ENCODE results near the gene EFHC1. TPM values are rescaled to one million over a fixed set of nuclear protein-coding genes. Genes with fewer than 3 reads are reported as not detected.

The EFHC1 gene
- total and polyA plus RNA-seq, 2 experiments from 2014 or later: 24.3 to 28.0 TPM

DNA sequence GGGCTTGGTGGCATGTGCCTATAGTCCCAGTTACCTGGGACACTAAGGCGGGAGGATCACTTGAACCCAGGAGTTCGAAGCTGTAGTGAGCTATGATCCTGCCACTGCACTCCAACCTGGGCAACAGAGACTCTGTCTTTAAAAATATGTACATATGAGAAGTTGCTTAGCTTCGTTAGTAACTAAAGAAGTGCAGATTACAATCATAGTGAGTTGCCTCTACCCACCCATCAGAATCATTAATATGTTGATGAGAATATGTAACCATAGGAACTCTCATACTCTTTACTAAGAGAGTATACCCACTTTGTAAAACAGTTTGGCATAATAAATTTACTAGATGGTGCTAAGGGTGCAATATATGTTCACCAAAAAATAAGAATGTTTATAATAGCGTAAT, 54.0 kb downstream of the EFHC1 start:
- no peak for ATAC-seq
- H3K9me2 ChIP-seq (ENCODE audit: insufficient read depth): no peaks in the 10 kb centered on the region
- Mint-ChIP-seq H3K27me3 (ENCODE audit: insufficient read depth, low read depth, poor library complexity) (no peaks in the 10 kb centered on the region), H3K9me3 (no peaks in the 10 kb centered on the region), H3K4me1 (peaks cover 5% of the 10 kb centered on the region; the same call in 1 of the 3 replicates), H3K4me3 (no peak overlapping the region), H3K36me3 (ENCODE audit: low read depth) (no peaks in the 10 kb centered on the region), H3K27ac (no peak overlapping the region)
- no peaks in the 10 kb centered on the region for H3K36me3 ChIP-seq (ENCODE audit: insufficient read depth)
- no peaks in the 10 kb centered on the region for H3K79me2 ChIP-seq (replicated peaks; ENCODE audit: insufficient read depth)
- no peak overlapping the region for H3K27ac ChIP-seq (ENCODE audit: low read depth)
- no peak overlapping the region for H3K4me2 ChIP-seq
- no peaks in the 10 kb centered on the region for H4K20me1 ChIP-seq (replicated peaks; ENCODE audit: insufficient read depth)
- H3K4me1 ChIP-seq (ENCODE audit: insufficient read depth): peaks cover 6% of the 10 kb centered on the region; the same call in 1 of the 2 replicates
- H3F3A ChIP-seq (replicated peaks; ENCODE audit: low read depth): no peaks in the 10 kb centered on the region
- no peak for DNase-seq (ENCODE audit: low spot score)
- H2AFZ ChIP-seq: no peak overlapping the region
- TF ChIP-seq ZNF331 (CRISPR knock-in tag; IDR thresholded peaks at IDR 0.05; ENCODE audit: low read depth): no peak
- TF ChIP-seq, protein P1, sequence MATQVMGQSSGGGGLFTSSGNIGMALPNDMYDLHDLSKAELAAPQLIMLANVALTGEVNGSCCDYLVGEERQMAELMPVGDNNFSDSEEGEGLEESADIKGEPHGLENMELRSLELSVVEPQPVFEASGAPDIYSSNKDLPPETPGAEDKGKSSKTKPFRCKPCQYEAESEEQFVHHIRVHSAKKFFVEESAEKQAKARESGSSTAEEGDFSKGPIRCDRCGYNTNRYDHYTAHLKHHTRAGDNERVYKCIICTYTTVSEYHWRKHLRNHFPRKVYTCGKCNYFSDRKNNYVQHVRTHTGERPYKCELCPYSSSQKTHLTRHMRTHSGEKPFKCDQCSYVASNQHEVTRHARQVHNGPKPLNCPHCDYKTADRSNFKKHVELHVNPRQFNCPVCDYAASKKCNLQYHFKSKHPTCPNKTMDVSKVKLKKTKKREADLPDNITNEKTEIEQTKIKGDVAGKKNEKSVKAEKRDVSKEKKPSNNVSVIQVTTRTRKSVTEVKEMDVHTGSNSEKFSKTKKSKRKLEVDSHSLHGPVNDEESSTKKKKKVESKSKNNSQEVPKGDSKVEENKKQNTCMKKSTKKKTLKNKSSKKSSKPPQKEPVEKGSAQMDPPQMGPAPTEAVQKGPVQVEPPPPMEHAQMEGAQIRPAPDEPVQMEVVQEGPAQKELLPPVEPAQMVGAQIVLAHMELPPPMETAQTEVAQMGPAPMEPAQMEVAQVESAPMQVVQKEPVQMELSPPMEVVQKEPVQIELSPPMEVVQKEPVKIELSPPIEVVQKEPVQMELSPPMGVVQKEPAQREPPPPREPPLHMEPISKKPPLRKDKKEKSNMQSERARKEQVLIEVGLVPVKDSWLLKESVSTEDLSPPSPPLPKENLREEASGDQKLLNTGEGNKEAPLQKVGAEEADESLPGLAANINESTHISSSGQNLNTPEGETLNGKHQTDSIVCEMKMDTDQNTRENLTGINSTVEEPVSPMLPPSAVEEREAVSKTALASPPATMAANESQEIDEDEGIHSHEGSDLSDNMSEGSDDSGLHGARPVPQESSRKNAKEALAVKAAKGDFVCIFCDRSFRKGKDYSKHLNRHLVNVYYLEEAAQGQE (IDR thresholded peaks at IDR 0.05; ENCODE audit: unreplicated experiment): no peak
- no peak for TF ChIP-seq STAT1 (IDR thresholded peaks at IDR 0.05; ENCODE audit: unreplicated experiment)
- no peak for TF ChIP-seq JUNB (IDR thresholded peaks at IDR 0.05; ENCODE audit: unreplicated experiment)
- TF ChIP-seq, protein P2, sequence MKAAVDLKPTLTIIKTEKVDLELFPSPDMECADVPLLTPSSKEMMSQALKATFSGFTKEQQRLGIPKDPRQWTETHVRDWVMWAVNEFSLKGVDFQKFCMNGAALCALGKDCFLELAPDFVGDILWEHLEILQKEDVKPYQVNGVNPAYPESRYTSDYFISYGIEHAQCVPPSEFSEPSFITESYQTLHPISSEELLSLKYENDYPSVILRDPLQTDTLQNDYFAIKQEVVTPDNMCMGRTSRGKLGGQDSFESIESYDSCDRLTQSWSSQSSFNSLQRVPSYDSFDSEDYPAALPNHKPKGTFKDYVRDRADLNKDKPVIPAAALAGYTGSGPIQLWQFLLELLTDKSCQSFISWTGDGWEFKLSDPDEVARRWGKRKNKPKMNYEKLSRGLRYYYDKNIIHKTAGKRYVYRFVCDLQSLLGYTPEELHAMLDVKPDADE (IDR thresholded peaks at IDR 0.05): no peak
- TF ChIP-seq EZH2 (IDR thresholded peaks at IDR 0.05; ENCODE audit: low read depth, unreplicated experiment): no peak
- TF ChIP-seq EZH2phosphoT487 (IDR thresholded peaks at IDR 0.05; ENCODE audit: unreplicated experiment): no peak
- no peak for TF ChIP-seq CREB1 (CRISPR knock-in tag; IDR thresholded peaks at IDR 0.05; ENCODE audit: low read depth)
- TF ChIP-seq NANOG (IDR thresholded peaks at IDR 0.05; ENCODE audit: borderline replicate concordance): no peak
- TF ChIP-seq, protein P3, sequence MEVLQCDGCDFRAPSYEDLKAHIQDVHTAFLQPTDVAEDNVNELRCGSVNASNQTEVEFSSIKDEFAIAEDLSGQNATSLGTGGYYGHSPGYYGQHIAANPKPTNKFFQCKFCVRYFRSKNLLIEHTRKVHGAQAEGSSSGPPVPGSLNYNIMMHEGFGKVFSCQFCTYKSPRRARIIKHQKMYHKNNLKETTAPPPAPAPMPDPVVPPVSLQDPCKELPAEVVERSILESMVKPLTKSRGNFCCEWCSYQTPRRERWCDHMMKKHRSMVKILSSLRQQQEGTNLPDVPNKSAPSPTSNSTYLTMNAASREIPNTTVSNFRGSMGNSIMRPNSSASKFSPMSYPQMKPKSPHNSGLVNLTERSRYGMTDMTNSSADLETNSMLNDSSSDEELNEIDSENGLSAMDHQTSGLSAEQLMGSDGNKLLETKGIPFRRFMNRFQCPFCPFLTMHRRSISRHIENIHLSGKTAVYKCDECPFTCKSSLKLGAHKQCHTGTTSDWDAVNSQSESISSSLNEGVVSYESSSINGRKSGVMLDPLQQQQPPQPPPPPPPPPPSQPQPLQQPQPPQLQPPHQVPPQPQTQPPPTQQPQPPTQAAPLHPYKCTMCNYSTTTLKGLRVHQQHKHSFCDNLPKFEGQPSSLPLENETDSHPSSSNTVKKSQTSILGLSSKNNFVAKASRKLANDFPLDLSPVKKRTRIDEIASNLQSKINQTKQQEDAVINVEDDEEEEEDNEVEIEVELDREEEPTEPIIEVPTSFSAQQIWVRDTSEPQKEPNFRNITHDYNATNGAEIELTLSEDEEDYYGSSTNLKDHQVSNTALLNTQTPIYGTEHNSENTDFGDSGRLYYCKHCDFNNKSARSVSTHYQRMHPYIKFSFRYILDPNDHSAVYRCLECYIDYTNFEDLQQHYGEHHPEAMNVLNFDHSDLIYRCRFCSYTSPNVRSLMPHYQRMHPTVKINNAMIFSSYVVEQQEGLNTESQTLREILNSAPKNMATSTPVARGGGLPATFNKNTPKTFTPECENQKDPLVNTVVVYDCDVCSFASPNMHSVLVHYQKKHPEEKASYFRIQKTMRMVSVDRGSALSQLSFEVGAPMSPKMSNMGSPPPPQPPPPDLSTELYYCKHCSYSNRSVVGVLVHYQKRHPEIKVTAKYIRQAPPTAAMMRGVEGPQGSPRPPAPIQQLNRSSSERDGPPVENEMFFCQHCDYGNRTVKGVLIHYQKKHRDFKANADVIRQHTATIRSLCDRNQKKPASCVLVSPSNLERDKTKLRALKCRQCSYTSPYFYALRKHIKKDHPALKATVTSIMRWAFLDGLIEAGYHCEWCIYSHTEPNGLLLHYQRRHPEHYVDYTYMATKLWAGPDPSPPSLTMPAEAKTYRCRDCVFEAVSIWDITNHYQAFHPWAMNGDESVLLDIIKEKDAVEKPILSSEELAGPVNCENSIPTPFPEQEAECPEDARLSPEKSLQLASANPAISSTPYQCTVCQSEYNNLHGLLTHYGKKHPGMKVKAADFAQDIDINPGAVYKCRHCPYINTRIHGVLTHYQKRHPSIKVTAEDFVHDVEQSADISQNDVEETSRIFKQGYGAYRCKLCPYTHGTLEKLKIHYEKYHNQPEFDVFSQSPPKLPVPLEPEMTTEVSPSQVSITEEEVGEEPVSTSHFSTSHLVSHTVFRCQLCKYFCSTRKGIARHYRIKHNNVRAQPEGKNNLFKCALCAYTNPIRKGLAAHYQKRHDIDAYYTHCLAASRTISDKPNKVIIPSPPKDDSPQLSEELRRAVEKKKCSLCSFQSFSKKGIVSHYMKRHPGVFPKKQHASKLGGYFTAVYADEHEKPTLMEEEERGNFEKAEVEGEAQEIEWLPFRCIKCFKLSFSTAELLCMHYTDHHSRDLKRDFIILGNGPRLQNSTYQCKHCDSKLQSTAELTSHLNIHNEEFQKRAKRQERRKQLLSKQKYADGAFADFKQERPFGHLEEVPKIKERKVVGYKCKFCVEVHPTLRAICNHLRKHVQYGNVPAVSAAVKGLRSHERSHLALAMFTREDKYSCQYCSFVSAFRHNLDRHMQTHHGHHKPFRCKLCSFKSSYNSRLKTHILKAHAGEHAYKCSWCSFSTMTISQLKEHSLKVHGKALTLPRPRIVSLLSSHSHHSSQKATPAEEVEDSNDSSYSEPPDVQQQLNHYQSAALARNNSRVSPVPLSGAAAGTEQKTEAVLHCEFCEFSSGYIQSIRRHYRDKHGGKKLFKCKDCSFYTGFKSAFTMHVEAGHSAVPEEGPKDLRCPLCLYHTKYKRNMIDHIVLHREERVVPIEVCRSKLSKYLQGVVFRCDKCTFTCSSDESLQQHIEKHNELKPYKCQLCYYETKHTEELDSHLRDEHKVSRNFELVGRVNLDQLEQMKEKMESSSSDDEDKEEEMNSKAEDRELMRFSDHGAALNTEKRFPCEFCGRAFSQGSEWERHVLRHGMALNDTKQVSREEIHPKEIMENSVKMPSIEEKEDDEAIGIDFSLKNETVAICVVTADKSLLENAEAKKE (CRISPR knock-in tag; IDR thresholded peaks at IDR 0.05): no peak
- TF ChIP-seq ZNF114 (CRISPR knock-in tag; IDR thresholded peaks at IDR 0.05): no peak
- TF ChIP-seq POLR2AphosphoS5 (IDR thresholded peaks at IDR 0.05; ENCODE audit: low read depth): no peak
- no peak for TF ChIP-seq CTCF (conservative IDR thresholded peaks at IDR 0.05; ENCODE audit: low read depth in 2 of 2)
- H3K4me3 ChIP-seq: no peak overlapping the region
- no peaks in the 10 kb centered on the region for H3K27me3 ChIP-seq (ENCODE audit: insufficient read depth)

All from GM23338 (cell line).